ENCODE results near the gene MAPK13.
"Not testable (repeated sequence)": the region's sequence is repeated elsewhere in the genome, so short reads cannot be mapped to it uniquely, and the experiment has no call there.

Gene MAPK13

GRCh38 chr6:36127462-36128016 lies 2.8 kb upstream of the MAPK13 start:
- DNase-seq (ENCODE audit: low read depth in 2 of 2): no peak

GRCh38 chr6:36128073-36128472 lies 2.2 kb upstream of the MAPK13 start:
- no peak for DNase-seq (ENCODE audit: low read depth in 2 of 2)

- DNase-seq (ENCODE audit: low read depth in 2 of 2): no peak
Observed at GRCh38 chr6:36128793-36129192, 1.5 kb upstream of the MAPK13 start.

GRCh38 chr6:36129334-36129733 lies 979 bp upstream of the MAPK13 start:
- not testable (repeated sequence) for DNase-seq (ENCODE audit: low read depth in 2 of 2)

- peak; percentile 50 to 51 for DNase-seq (ENCODE audit: low read depth in 2 of 2)
Observed at GRCh38 chr6:36130667-36131510, 576 bp downstream of the MAPK13 start.

GRCh38 chr6:36131511-36132245 lies 1.4 kb downstream of the MAPK13 start:
- peak; percentile 24 to 53 for DNase-seq (ENCODE audit: low read depth in 2 of 2)

- no peak for DNase-seq (ENCODE audit: low read depth in 2 of 2)
Observed at GRCh38 chr6:36132246-36132895, 2.1 kb downstream of the MAPK13 start.

- DNase-seq (ENCODE audit: low read depth in 2 of 2): no peak
Observed at GRCh38 chr6:36133148-36133547, 2.8 kb downstream of the MAPK13 start.

GRCh38 chr6:36133912-36134311 lies 3.6 kb downstream of the MAPK13 start:
- DNase-seq (ENCODE audit: low read depth in 2 of 2): no peak

- DNase-seq (ENCODE audit: low read depth in 2 of 2): no peak
Observed at GRCh38 chr6:36135053-36135731, 4.9 kb downstream of the MAPK13 start.

- DNase-seq (ENCODE audit: low read depth in 2 of 2): no peak
Observed at GRCh38 chr6:36136034-36136433, 5.7 kb downstream of the MAPK13 start.

- no peak for DNase-seq (ENCODE audit: low read depth in 2 of 2)
Observed at GRCh38 chr6:36136551-36136950, 6.2 kb downstream of the MAPK13 start.

GRCh38 chr6:36138667-36139066 lies 8.4 kb downstream of the MAPK13 start:
- DNase-seq (ENCODE audit: low read depth in 2 of 2): no peak

GRCh38 chr6:36139431-36139830 lies 9.1 kb downstream of the MAPK13 start:
- no peak for DNase-seq (ENCODE audit: low read depth in 2 of 2)

GRCh38 chr6:36139991-36140710 lies 9.8 kb downstream of the MAPK13 start:
- DNase-seq (ENCODE audit: low read depth in 2 of 2): no peak

- no peak for DNase-seq (ENCODE audit: low read depth in 2 of 2)
Observed at GRCh38 chr6:36141091-36141490, 10.8 kb downstream of the MAPK13 start.

GRCh38 chr6:36141961-36142360 lies 11.6 kb downstream of the MAPK13 start:
- DNase-seq (ENCODE audit: low read depth in 2 of 2): no peak

- DNase-seq (ENCODE audit: low read depth in 2 of 2): no peak
Observed at GRCh38 chr6:36142971-36143838, 12.9 kb downstream of the MAPK13 start.

- no peak for DNase-seq (ENCODE audit: low read depth in 2 of 2)
Observed at GRCh38 chr6:36145495-36145894, 15.2 kb downstream of the MAPK13 start.

GRCh38 chr6:36147294-36147693 lies 17.0 kb downstream of the MAPK13 start:
- no peak for DNase-seq (ENCODE audit: low read depth in 2 of 2)
